H1 (cell line): Measurements from ENCODE around the gene RPL19. TPM values are rescaled to one million over a fixed set of nuclear protein-coding genes. Genes with fewer than 3 reads are reported as not detected.
A peak's percentile ranks its signal among the peaks of the same experiment; 100 is the strongest.

Experiments used
- ASH2L ChIP-seq: fragments of 200-600, 300-600 bp; sonication (generic); IDR thresholded peaks from one replicate; pipeline ENCODE4 v1.7.1; 2017; ENCODE audit warnings: low read length
- ATF2 ChIP-seq: IDR thresholded peaks from 2 replicates; pipeline ENCODE4 v1.6.1; 2012; ENCODE audit warnings: low read length, inconsistent platforms
- BACH1 ChIP-seq: IDR thresholded peaks from 2 replicates; pipeline ENCODE4 v1.6.1; 2012; ENCODE audit warnings: low read length, improper control_type of control experiment
- CREB1 ChIP-seq: IDR thresholded peaks from 2 replicates; pipeline ENCODE4 v1.6.1; 2012; ENCODE audit warnings: inconsistent platforms
- E2F6 ChIP-seq: IDR thresholded peaks from 2 replicates; pipeline ENCODE4 v1.6.1; 2012; ENCODE audit warnings: inconsistent platforms
- EP300 ChIP-seq, 2 experiments: IDR thresholded peaks; 1 replicate in 1 of 2; 2 replicates in 1 of 2; pipeline ENCODE4 v1.6.1; 2011 to 2012; ENCODE audit warnings: low read depth in 2 of 2, low read length in 2 of 2, mild to moderate bottlenecking in 2 of 2, borderline replicate concordance in 1 of 2, inconsistent platforms in 1 of 2, moderate library complexity in 1 of 2
- FOSL1 ChIP-seq: IDR thresholded peaks from 2 replicates; pipeline ENCODE4 v1.6.1; 2011; ENCODE audit warnings: mild to moderate bottlenecking, low read depth, low read length, moderate library complexity; ENCODE audit not compliant: insufficient read depth
- KDM4A ChIP-seq: IDR thresholded peaks from one replicate; pipeline ENCODE4 v1.7.1; 2012; ENCODE audit warnings: low read depth, mild to moderate bottlenecking, moderate library complexity, low read length, inconsistent platforms; ENCODE audit not compliant: severe bottlenecking
- MAX ChIP-seq: IDR thresholded peaks from 2 replicates; pipeline ENCODE4 v1.6.1; 2012; ENCODE audit warnings: inconsistent platforms
- POLR2AphosphoS5 ChIP-seq: IDR thresholded peaks from 2 replicates; pipeline ENCODE4 v1.6.1; 2011; ENCODE audit warnings: low read depth, low read length
- RBBP5 ChIP-seq: IDR thresholded peaks from 2 replicates; pipeline ENCODE4 v1.7.1; 2012; ENCODE audit warnings: low read depth, mild to moderate bottlenecking, inconsistent platforms, low read length, moderate library complexity, borderline replicate concordance
- RNF2 ChIP-seq: fragments of 200-900, 300-1000 bp; sonication (generic); IDR thresholded peaks from 2 replicates; pipeline ENCODE4 v1.7.1; 2016; ENCODE audit warnings: borderline replicate concordance, low read depth, mild to moderate bottlenecking, antibody characterized with exemption, low read length; ENCODE audit not compliant: poor library complexity, severe bottlenecking; ENCODE audit errors: missing control alignments
- RXRA ChIP-seq: IDR thresholded peaks from 2 replicates; pipeline ENCODE4 v1.6.1; 2011; ENCODE audit warnings: low read depth, mild to moderate bottlenecking, low read length, moderate library complexity; ENCODE audit not compliant: insufficient read depth
- SIN3A ChIP-seq, 2 experiments: IDR thresholded peaks in 1 of 2; conservative IDR thresholded peaks in 1 of 2; 2 replicates each; pipeline ENCODE4 v1.6.1; 2011 to 2012; ENCODE audit warnings: low read length in 2 of 2, improper control_type of control experiment in 1 of 2, low read depth in 1 of 2, mild to moderate bottlenecking in 1 of 2
- SP4 ChIP-seq: IDR thresholded peaks from 2 replicates; pipeline ENCODE4 v1.6.1; 2012; ENCODE audit warnings: low read length, inconsistent platforms
- TAF1 ChIP-seq: IDR thresholded peaks from 2 replicates; pipeline ENCODE4 v1.6.1; 2011; ENCODE audit warnings: mild to moderate bottlenecking, low read depth, low read length
- TBP ChIP-seq: IDR thresholded peaks from 2 replicates; pipeline ENCODE4 v1.6.1; 2011; ENCODE audit warnings: low read depth, low read length, improper control_type of control experiment
- TCF12 ChIP-seq: IDR thresholded peaks from 2 replicates; pipeline ENCODE4 v1.6.1; 2011; ENCODE audit warnings: low read depth, mild to moderate bottlenecking, low read length
- YY1 ChIP-seq: IDR thresholded peaks from 2 replicates; pipeline ENCODE4 v1.6.1; 2011; ENCODE audit warnings: low read depth, mild to moderate bottlenecking, low read length
- polyA plus RNA-seq, 7 experiments: library from polyadenylated mRNA; depleted of rRNA in 3 of 7; stranded (reverse) in 5 of 7; unstranded in 2 of 7; fragments of >200 nt in 5 of 7; fragments of 200-250 nt in 2 of 7; gene quantifications; 1 replicate in 5 of 7; 2 replicates in 1 of 7; 4 replicates in 1 of 7; pipeline versions ENCODE4 v1.2.1 to v1.2.3, GENCODE V29; 2011 to 2013; ENCODE audit warnings: missing spikeins in 2 of 7, mixed read lengths in 2 of 7
- total RNA-seq: library from RNA; stranded (reverse); fragmentation: NEBNext Ultra II Directional; extraction: Animal tissue kit (Norgen Biotek cat#: 25700); gene quantifications from 2 replicates; pipeline ENCODE4 v1.2.1, GENCODE V29; 2021

The RPL19 gene
- total and polyA plus RNA-seq, 2 of the 8 experiments (the other 6 are each of a cell fraction or from before 2014, with no cell fraction given): 2,108 to 2,182 TPM

GRCh38 chr17:39239640-39240314 is 39.7 kb downstream of the RPL19 start (continued):
- no peak for TF ChIP-seq SP4
- peak; percentile 81 for TF ChIP-seq MAX
- TF ChIP-seq POLR2AphosphoS5: peak; percentile 66; the same call in 1 of the 2 replicates
- TF ChIP-seq TAF1: 0 out of 2 replicates have a peak, but pooled peaks have one; percentile 45
- no peak for TF ChIP-seq RNF2
- TF ChIP-seq KDM4A: no peak
- no peak for TF ChIP-seq RXRA
- TF ChIP-seq YY1: 0 out of 2 replicates have a peak, but pooled peaks have one; percentile 32
- TF ChIP-seq ASH2L: peak; percentile 33
- peak; percentile 77 for TF ChIP-seq BACH1
- TF ChIP-seq EP300 (IDR thresholded peaks at IDR 0.05; ENCODE audit: borderline replicate concordance in 1 of 2, low read depth in 2 of 2, low read length in 2 of 2): peak in 1 of 2 experiments; percentile 29; a peak in 1 of 3 replicates
- no peak for TF ChIP-seq FOSL1
- TF ChIP-seq SIN3A (conservative IDR thresholded peaks at IDR 0.05 in 1 of 2, IDR thresholded peaks at IDR 0.05 in 1 of 2; ENCODE audit: low read depth in 1 of 2, low read length in 2 of 2): peak in 1 of 2 experiments; percentile 81; a peak in 2 of 4 replicates
- TF ChIP-seq CREB1: peak; percentile 69; the same call in 1 of the 2 replicates
- no peak for TF ChIP-seq RBBP5
- peak; percentile 95 for TF ChIP-seq TCF12
- TF ChIP-seq E2F6: peak; percentile 60; the same call in 1 of the 2 replicates
- TF ChIP-seq ATF2: no peak
- peak; percentile 56 for TF ChIP-seq TBP
- TF ChIP-seq, all 59 proteins: peak for 16
